ENCODE results near the gene BCKDHA. TPM values are rescaled to one million over a fixed set of nuclear protein-coding genes. Genes with fewer than 3 reads are reported as not detected.

Gene BCKDHA
- total RNA-seq, 4 donors from 2014 or later = 27.9 to 59.2 (median 39.1) TPM

DNA sequence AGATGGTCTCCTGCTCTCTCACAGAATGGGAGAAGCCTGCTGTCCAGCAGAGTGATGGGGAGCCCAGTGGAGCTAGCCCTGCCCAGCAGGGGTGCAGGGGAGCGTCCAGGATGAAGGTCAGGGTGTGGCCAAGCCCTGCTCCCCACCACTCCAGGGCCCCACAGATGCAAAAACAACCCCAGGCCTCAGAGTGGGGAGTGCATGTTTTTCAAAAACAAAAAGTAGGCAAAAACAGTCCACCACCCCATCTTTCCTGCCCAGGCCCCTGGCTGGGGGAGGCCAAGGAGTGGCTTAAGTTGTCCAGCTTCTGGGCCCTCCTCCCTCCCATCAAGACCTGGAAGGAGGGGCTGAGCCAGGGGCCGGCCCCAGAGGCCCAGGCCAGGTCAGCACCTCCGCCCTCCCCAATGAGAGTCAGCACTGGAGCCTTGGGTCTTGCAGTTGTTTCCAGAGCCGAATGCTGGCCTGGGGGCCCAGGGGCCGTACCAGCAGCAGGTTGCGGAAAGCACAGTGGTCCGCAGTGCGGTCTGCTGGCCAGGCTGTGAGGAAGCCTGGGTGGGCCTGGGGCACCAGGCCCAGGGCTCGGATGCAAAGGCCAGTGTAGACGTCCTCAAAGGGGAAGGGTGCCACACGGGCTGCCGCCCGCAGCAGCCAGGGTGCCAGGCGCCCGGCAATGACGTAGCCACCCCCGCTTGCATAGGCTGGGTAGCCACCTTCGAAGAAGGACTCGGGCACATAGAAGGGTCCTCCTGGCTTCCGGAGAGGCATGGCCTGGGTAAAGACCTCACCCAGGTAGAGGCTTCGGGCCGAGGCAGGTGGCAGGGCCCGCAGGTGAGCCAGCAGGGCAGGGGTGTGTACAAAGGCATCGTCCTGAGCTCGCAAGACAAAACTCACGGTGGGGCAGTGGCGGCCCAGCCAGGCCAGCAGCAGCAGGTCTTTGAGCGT, 27.8 kb downstream of the BCKDHA start:
- TF ChIP-seq, protein P1, sequence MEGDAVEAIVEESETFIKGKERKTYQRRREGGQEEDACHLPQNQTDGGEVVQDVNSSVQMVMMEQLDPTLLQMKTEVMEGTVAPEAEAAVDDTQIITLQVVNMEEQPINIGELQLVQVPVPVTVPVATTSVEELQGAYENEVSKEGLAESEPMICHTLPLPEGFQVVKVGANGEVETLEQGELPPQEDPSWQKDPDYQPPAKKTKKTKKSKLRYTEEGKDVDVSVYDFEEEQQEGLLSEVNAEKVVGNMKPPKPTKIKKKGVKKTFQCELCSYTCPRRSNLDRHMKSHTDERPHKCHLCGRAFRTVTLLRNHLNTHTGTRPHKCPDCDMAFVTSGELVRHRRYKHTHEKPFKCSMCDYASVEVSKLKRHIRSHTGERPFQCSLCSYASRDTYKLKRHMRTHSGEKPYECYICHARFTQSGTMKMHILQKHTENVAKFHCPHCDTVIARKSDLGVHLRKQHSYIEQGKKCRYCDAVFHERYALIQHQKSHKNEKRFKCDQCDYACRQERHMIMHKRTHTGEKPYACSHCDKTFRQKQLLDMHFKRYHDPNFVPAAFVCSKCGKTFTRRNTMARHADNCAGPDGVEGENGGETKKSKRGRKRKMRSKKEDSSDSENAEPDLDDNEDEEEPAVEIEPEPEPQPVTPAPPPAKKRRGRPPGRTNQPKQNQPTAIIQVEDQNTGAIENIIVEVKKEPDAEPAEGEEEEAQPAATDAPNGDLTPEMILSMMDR (IDR thresholded peaks at IDR 0.05; ENCODE audit: low read depth) = no peak

DNA sequence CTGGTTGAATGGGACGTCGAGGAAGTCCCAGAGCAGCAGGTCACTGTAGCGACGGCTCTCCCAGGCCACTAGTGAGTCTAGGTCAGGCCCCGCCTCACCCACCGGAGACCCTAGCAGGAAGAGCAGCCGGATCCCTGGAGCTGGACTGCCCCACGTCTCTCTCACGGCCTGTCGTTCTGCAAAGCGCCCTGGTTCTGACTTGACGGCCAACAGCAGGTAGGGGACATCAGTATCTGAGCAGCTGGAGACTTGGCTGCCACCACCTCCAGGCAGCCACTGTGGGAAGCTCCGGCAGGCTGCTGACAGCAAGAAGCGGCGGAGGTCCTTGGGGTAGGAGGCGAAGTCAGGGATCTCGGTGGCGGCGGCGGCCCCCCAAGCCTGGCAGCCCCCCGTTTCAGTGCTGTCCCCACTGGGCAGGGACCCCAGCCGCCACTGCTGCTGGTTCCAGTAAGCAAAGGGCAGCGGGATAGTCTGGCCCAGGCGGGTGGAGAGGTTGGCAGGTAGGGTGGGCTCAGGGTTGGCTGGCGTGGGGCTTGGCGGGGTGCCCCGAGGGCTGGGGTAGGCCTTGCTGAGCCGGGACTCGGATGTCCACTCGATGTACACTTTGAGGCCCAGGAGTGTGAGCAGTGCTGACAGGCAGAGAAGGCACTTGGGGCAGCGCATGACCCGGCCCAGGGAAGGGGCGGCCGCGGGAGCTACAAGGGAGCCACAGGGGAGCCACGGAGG, 28.7 kb downstream of the BCKDHA start:
- TF ChIP-seq, protein P1 (IDR thresholded peaks at IDR 0.05; ENCODE audit: low read depth) = no peak

- TF ChIP-seq, protein P1 (IDR thresholded peaks at IDR 0.05; ENCODE audit: low read depth) = no peak
Measured at GRCh38 chr19:41426952-41427646, 29.5 kb downstream of the BCKDHA start, which contains the start of gene B3GNT8. Gene B3GNT8 (minus strand): TSS chr19:41427374. CDS start chr19:41426778, 596 bp downstream.

GRCh38 chr19:41427647-41428480, 30.2 kb downstream of the BCKDHA start:
- TF ChIP-seq, protein P1 (IDR thresholded peaks at IDR 0.05; ENCODE audit: low read depth) = no peak

DNA sequence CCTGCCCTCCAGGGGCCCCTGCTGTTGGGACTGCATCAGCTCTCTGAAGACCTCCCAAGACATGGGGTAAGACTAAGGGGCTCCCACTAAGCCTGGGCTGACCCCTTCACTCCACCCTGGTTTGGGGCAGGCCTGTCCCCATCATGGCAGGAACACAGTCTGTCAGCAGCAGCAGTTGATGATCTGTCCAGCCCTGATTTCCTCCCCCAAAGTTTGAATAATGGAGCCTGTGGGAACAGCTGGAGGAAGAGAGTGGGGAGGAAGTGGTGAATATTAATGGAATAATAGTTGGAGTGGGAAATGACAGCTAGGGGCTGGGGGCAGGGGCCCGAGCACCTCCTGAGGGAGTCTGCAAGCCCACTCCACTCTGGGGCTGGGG, 30.9 kb downstream of the BCKDHA start:
- TF ChIP-seq, protein P1 (IDR thresholded peaks at IDR 0.05; ENCODE audit: low read depth) = no peak

DNA sequence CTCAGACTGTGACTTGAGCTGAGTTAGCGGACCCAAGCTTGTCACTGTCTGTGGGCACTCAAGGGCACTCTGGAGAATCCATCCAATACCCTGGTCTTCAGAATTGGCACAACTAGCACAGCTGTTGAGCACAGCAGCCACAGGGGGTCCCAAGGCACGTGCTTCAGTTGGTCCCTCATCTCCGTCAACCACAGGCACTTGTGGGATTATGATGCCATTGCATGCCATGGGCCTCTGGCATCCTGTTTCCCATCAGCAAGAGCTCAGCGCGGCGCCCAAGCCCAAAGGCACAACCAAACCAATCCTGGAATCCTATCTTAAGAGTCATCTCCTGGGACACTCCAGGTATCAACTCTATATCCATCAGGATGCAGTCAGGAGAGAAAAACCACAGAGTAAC, 33.3 kb downstream of the BCKDHA start:
- TF ChIP-seq, protein P1 (IDR thresholded peaks at IDR 0.05; ENCODE audit: low read depth) = no peak
